ENCODE measurements around the gene MRPS31.

MRPS31 gene

GRCh38 chr13:40770934-40771618 lies at the start of gene MRPS31:
Gene MRPS31 (minus strand): TSS chr13:40771190. CDS start chr13:40771136, 54 bp downstream.
- DNase-seq, result peak; percentile 86 to 92 (median 92)

- DNase-seq, result no peak
Observed at GRCh38 chr13:40819797-40820315, 48.9 kb upstream of the MRPS31 start.

- no peak for DNase-seq
Observed at GRCh38 chr13:40818926-40819325, 47.9 kb upstream of the MRPS31 start.

- no peak for DNase-seq
Observed at GRCh38 chr13:40814803-40815202, 43.8 kb upstream of the MRPS31 start.

- DNase-seq, result no peak
Observed at GRCh38 chr13:40813667-40814454, 42.9 kb upstream of the MRPS31 start.

GRCh38 chr13:40812724-40813445 lies 41.9 kb upstream of the MRPS31 start:
- DNase-seq, result no peak

GRCh38 chr13:40812102-40812501 lies 41.1 kb upstream of the MRPS31 start:
- no peak for DNase-seq

- no peak for DNase-seq
Observed at GRCh38 chr13:40809471-40809870, 38.5 kb upstream of the MRPS31 start.

- DNase-seq, result no peak
Observed at GRCh38 chr13:40806241-40806640, 35.3 kb upstream of the MRPS31 start.

GRCh38 chr13:40803316-40803715 lies 32.3 kb upstream of the MRPS31 start:
- DNase-seq, result no peak

GRCh38 chr13:40801255-40802217 lies 30.5 kb upstream of the MRPS31 start:
- no peak for DNase-seq

- no peak for DNase-seq
Observed at GRCh38 chr13:40800559-40800958, 29.6 kb upstream of the MRPS31 start.

GRCh38 chr13:40799508-40799907 lies 28.5 kb upstream of the MRPS31 start:
- DNase-seq, result no peak

GRCh38 chr13:40798380-40798779 lies 27.4 kb upstream of the MRPS31 start:
- no peak for DNase-seq

- no peak for DNase-seq
Observed at GRCh38 chr13:40796649-40797048, 25.7 kb upstream of the MRPS31 start.

GRCh38 chr13:40794414-40795368 lies 23.7 kb upstream of the MRPS31 start:
- DNase-seq, result no peak

GRCh38 chr13:40793339-40793738 lies 22.3 kb upstream of the MRPS31 start:
- no peak for DNase-seq

- DNase-seq, result no peak
Observed at GRCh38 chr13:40792284-40793051, 21.5 kb upstream of the MRPS31 start.

GRCh38 chr13:40790154-40790616 lies 19.2 kb upstream of the MRPS31 start:
- DNase-seq, result no peak

All from activated CD4-positive, CD25-positive, alpha-beta regulatory T cell (primary cell).